GM12891 (cell line): ENCODE data around the gene CDC23.
"Not testable (repeated sequence)": the region's sequence is repeated elsewhere in the genome, so short reads cannot be mapped to it uniquely, and the experiment has no call there.

ENCODE experiments used
- DNase-seq: peaks from one replicate; pipeline ENCODE4 v3.0.0; 2011; ENCODE audit warnings: low spot score; ENCODE audit not compliant: insufficient read length
- FAIRE-seq: peaks from 2 replicates; lab custom pipeline; 2011; peaks lifted over from hg19 to GRCh38; lab: Jason Lieb, UNC
- PAX5 ChIP-seq: IDR thresholded peaks from 2 replicates; pipeline ENCODE4 v1.6.1; 2011; ENCODE audit warnings: low read length, moderate library complexity, mild to moderate bottlenecking; ENCODE audit not compliant: insufficient read depth, severe bottlenecking
- POLR2A ChIP-seq: IDR thresholded peaks from 2 replicates; pipeline ENCODE4 v1.6.1; 2011; ENCODE audit warnings: low read depth, low read length, control low read depth
- POLR2AphosphoS5 ChIP-seq: IDR thresholded peaks from 2 replicates; pipeline ENCODE4 v1.6.1; 2011; ENCODE audit warnings: low read depth, low read length, control low read depth
- POU2F2 ChIP-seq: IDR thresholded peaks from 2 replicates; pipeline ENCODE4 v1.6.1; 2011; ENCODE audit warnings: low read depth, mild to moderate bottlenecking, control low read depth, low read length, moderate library complexity
- SPI1 ChIP-seq: IDR thresholded peaks from 2 replicates; pipeline ENCODE4 v1.6.1; 2011; ENCODE audit warnings: low read depth, low read length, control low read depth
- TAF1 ChIP-seq: IDR thresholded peaks from 2 replicates; pipeline ENCODE4 v1.6.1; 2011; ENCODE audit warnings: low read depth, low read length, control low read depth

CDC23 gene

GRCh38 chr5:138223532-138223931 lies 10.4 kb upstream of the CDC23 start:
- no peak for FAIRE-seq

GRCh38 chr5:138216799-138217198 lies 3.7 kb upstream of the CDC23 start:
- DNase-seq, result no peak
- no peak for FAIRE-seq
- TF ChIP-seq POU2F2, result no peak

More at GRCh38 chr5:138223532-138223931, 10.4 kb upstream of the CDC23 start:
- TF ChIP-seq SPI1 (no peak), POLR2AphosphoS5 (no peak), TAF1 (no peak), POU2F2 (no peak), POLR2A (no peak), PAX5 (no peak)
- no peak for DNase-seq

GRCh38 chr5:138212828-138213160 lies 329 bp downstream of the CDC23 start:
- no peak for TF ChIP-seq POU2F2
- TF ChIP-seq POLR2AphosphoS5, result no peak
- no peak for TF ChIP-seq POLR2A
- no peak for TF ChIP-seq TAF1
- no peak for TF ChIP-seq PAX5
- no peak for TF ChIP-seq SPI1
- FAIRE-seq (no peak), DNase-seq (peak; percentile 9)

- TF ChIP-seq TAF1 (no peak), POLR2AphosphoS5 (no peak), SPI1 (no peak), POU2F2 (no peak), PAX5 (no peak), POLR2A (no peak)
- FAIRE-seq, result no peak
- no peak for DNase-seq
These were observed 2.1 kb downstream of the CDC23 start for GRCh38 chr5:138210985-138211384.

DNA sequence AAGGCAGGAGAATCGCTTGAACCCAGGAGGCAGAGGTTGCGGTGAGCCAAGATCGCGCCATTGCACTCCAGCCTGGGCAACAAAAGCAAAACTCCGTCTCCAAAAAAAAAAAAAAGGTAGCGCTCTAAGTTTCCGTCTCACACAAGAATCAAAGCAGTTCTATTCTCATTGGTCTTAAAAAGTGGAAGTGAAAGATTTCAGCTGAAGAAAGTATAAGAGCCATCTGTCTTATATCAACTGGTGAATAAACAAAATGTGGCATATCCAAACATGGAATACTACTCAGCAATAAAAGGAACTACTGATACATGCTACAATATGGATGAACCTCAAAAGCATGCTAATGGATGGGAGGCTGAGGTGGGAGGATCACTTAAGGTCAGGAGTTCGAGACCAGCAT lies 19.3 kb downstream of the CDC23 start:
- TF ChIP-seq SPI1, result peak; percentile 55
- DNase-seq, result not testable (repeated sequence)
- FAIRE-seq, result peak; percentile 69

DNA sequence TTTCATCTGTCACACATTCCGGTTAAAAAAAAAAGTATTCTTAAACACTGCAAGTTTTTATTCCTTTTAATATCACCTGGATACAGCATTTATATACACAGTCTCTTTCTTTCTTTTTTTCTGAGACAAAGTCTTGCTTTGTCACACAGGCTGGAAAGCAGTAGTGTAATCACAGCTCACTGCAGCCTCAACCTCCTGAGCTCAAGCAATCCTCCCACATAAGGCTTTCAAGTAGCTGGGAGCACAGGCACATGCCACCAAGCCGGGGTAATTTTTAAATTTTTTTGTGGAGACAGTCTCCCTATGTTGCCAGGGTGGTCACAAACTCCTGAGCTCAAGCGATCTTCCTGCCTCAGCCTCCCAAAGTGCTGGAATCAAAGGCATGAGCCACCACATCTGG lies 20.3 kb downstream of the CDC23 start:
- DNase-seq (no peak), FAIRE-seq (no peak)
- TF ChIP-seq SPI1 (no peak), TAF1 (no peak), POLR2A (no peak), POLR2AphosphoS5 (no peak), POU2F2 (no peak), PAX5 (no peak)

DNA sequence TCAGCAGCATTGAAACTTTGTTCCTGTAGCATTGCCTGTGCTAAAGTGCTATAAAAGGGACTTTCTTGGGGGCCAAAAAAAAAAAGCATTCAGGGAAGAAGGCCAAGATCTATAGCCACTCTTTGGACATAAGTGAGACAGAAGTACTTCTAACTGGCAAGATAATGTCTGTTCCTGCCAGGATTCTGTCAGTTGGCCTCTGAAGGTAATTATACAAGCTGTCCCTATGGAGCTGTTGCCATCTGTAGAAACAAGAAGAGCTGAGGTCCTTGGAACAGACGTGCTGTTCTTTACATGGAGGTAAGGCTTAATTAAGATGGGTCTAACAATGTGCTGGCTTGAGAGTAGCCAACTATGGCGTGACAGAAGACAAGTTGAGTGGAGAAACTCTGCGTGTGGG lies 24.5 kb downstream of the CDC23 start:
- DNase-seq, result no peak
- no peak for FAIRE-seq
- TF ChIP-seq SPI1 (no peak), POU2F2 (no peak), POLR2AphosphoS5 (no peak), TAF1 (no peak), PAX5 (no peak), POLR2A (no peak)

DNA sequence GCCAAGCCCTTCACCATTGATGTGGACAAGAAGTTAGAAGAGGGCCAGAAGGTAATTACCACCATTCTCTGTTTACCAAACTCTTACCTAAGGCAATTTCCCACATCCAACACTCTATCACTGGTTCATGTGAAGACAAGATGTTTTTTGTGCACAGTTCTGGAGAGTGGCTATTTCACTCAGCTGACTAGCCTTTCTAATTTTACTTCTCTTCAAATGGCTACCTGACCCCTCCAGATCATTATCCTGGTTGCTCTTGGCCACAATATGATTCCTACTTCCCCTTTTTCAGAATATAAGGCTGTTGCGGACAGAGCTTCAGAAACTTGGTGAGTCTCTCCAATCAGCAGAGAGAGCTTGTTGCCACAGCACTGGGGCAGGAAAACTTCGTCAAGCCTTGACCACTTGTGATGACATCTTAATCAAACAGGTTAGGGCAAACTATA lies 27.1 kb downstream of the CDC23 start:
- DNase-seq, result no peak
- TF ChIP-seq TAF1 (no peak), SPI1 (peak; percentile 93), PAX5 (no peak)

GRCh38 chr5:138182808-138183207 lies 30.3 kb downstream of the CDC23 start:
- FAIRE-seq (no peak), DNase-seq (no peak)
- TF ChIP-seq POU2F2, result no peak
- no peak for TF ChIP-seq POLR2AphosphoS5
- TF ChIP-seq TAF1, result no peak
- no peak for TF ChIP-seq PAX5
- TF ChIP-seq SPI1, result no peak
- no peak for TF ChIP-seq POLR2A

More for the DNA sequence above, 27.1 kb downstream of the CDC23 start:
- FAIRE-seq, result peak; percentile 38

DNA sequence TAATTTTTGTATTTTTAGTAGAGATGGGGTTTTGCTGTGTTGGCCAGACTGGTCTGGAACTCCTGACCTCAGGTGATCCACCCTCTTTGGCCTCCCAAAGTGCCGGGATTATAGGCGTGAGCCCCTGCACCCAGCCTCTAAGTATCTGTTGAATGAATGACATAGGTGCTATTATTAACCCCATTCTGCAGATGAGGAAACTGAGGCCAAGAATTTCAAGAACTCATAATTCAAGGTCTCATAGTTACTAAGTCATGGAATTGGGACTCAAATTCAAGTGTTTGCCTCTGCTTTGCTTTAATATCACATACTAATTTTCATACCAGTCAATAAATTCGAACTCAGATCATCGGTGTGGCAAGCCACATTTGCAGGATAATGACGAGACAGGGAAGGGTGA lies 32.3 kb downstream of the CDC23 start:
- no peak for TF ChIP-seq SPI1
- TF ChIP-seq POLR2AphosphoS5, result no peak
- no peak for TF ChIP-seq TAF1
- no peak for TF ChIP-seq POLR2A
- no peak for TF ChIP-seq POU2F2
- TF ChIP-seq PAX5, result no peak
- DNase-seq (no peak), FAIRE-seq (no peak)

- no peak for DNase-seq
- TF ChIP-seq POLR2A (no peak), POLR2AphosphoS5 (no peak), SPI1 (no peak), PAX5 (no peak), POU2F2 (no peak), TAF1 (no peak)
- FAIRE-seq, result peak; percentile 47
These were observed 32.8 kb downstream of the CDC23 start for GRCh38 chr5:138180183-138180782.

- FAIRE-seq (no peak), DNase-seq (no peak)
- TF ChIP-seq POLR2A, result no peak
- no peak for TF ChIP-seq PAX5
- TF ChIP-seq POLR2AphosphoS5, result no peak
- TF ChIP-seq TAF1, result no peak
- no peak for TF ChIP-seq SPI1
- TF ChIP-seq POU2F2, result no peak
These were observed 33.8 kb downstream of the CDC23 start for GRCh38 chr5:138179277-138179857.
